Transverse colon (tissue), 4 donors: ENCODE measurements around the gene NOL8. TPM values are rescaled to one million over a fixed set of nuclear protein-coding genes. Genes with fewer than 3 reads are reported as not detected.

ENCODE experiments used
- DNase-seq: peaks from one replicate; pipeline ENCODE4 v3.0.0-alpha.2; 2019
- H3K27ac ChIP-seq, 4 donors: fragments of 200-600 bp; sonication (generic); 2 replicates each; pipeline ENCODE4 v1.5.1; 2016 to 2018; ENCODE audit warnings: inconsistent platforms in 4 of 4
- H3K27me3 ChIP-seq: fragments of 200-600 bp; sonication (generic); 2 replicates; pipeline ENCODE4 v1.5.1; 2017; ENCODE audit warnings: inconsistent platforms
- H3K36me3 ChIP-seq, 4 donors: fragments of 200-600 bp; sonication (generic); 2 replicates each; pipeline ENCODE4 v1.5.1; 2017 to 2019; ENCODE audit warnings: inconsistent platforms in 4 of 4
- H3K4me1 ChIP-seq, 4 donors: fragments of 200-600 bp; sonication (generic); 2 replicates each; pipeline ENCODE4 v1.5.1; 2017 to 2020; ENCODE audit warnings: inconsistent platforms in 4 of 4
- H3K4me3 ChIP-seq, 4 donors: fragments of 200-600 bp; sonication (generic); 1 replicate in 1 of 4; 2 replicates in 3 of 4; pipeline versions ENCODE4 v1.5.1 to v1.6.1; 2017 to 2019; ENCODE audit warnings: inconsistent platforms in 4 of 4
- H3K9me3 ChIP-seq, 2 donors: fragments of 200-600 bp; sonication (generic); 2 replicates each; pipeline ENCODE4 v1.5.1; 2017 to 2019; ENCODE audit warnings: inconsistent platforms in 2 of 2
- EP300 ChIP-seq: sonication (generic); formaldehyde crosslinking; IDR thresholded peaks from one replicate; pipeline ENCODE4 v1.6.1; 2017; ENCODE audit warnings: antibody characterized with exemption, low read depth
- POLR2A ChIP-seq: fragments of 450-650 bp; IDR thresholded peaks from one replicate; pipeline ENCODE4 v1.6.1; 2016; ENCODE audit warnings: antibody characterized with exemption, mild to moderate bottlenecking, moderate library complexity
- POLR2AphosphoS5 ChIP-seq, 3 donors: sonication (generic); formaldehyde crosslinking; IDR thresholded peaks; one replicate each; pipeline ENCODE4 v1.6.1; 2016; ENCODE audit warnings: antibody characterized with exemption in 3 of 3
- WGBS, 2 donors: methylation state at CpG; one replicate each; pipeline ENCODE4 v1.1.5; 2018; ENCODE audit warnings: low coverage in 1 of 2; 5-methylcytosine and 5-hydroxymethylcytosine counted together
- in situ Hi-C, 4 donors: fragments of 200-750 bp; cut with MboI; loops; one replicate each; pipeline versions ENCODE4 v1.15.0 to v1.15.1; 2017; ENCODE audit warnings: low sequenced_read_pairs in 3 of 4, low pct_ligation_motif_present in 1 of 4, low pct_unique_long_range_greater_than_20kb in 1 of 4
- intact Hi-C: fragments of 100-400 bp; cut with DNase I; formaldehyde crosslinking; loops from one replicate; pipeline ENCODE4 v1.15.1; 2023; ENCODE audit warnings: low total_unique reads
- total RNA-seq, 4 donors: library from RNA; depleted of rRNA; stranded (reverse); fragments of >200 nt; gene quantifications; one replicate each; pipeline ENCODE4 v1.1.0, GENCODE V29; 2016
- TF ChIP-seq, protein P1 (sequence below), 5 experiments: fragments of 200-600 bp in 3 of 5; fragments of 450-650 bp in 2 of 5; sonication (generic) in 3 of 5; IDR thresholded peaks; 1 replicate in 2 of 5; 2 replicates in 3 of 5; pipeline ENCODE4 v1.5.1; 2016 to 2017; ENCODE audit warnings: antibody characterized with exemption in 5 of 5, inconsistent platforms in 3 of 5, mild to moderate bottlenecking in 2 of 5, moderate library complexity in 1 of 5

The NOL8 gene
- total RNA-seq, 4 donors from 2014 or later = 17.6 to 86.2 (median 24.3) TPM

DNA sequence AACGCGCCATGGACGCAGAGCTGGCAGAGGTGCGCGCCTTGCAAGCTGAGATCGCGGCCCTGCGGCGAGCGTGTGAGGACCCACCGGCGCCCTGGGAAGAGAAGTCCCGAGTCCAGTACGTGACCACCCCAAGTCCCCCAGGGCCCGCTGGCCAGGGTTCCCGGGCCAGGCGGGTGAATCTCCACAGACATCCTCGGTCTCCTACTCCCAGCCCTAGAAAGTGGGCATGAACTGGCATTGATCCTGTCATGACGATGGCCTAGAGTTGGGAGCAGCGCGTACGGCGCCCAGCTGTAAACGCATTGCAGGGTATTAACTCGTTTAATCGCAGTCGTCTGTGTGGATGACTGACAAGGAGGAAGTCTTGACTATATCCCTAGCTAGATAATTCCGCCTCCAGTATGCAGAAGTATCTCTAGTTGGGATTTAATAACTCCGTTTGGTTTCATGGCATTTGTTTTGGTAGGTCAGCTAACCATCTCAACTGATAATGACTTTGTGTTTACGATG, 896 bp upstream of the NOL8 start:
- peaks cover 0 to 15% (median 7%) of the 10 kb centered on the region in 4 donors for H3K36me3 ChIP-seq
- TF ChIP-seq POLR2AphosphoS5 (IDR thresholded peaks at IDR 0.05) = no peak
- TF ChIP-seq, protein P1, sequence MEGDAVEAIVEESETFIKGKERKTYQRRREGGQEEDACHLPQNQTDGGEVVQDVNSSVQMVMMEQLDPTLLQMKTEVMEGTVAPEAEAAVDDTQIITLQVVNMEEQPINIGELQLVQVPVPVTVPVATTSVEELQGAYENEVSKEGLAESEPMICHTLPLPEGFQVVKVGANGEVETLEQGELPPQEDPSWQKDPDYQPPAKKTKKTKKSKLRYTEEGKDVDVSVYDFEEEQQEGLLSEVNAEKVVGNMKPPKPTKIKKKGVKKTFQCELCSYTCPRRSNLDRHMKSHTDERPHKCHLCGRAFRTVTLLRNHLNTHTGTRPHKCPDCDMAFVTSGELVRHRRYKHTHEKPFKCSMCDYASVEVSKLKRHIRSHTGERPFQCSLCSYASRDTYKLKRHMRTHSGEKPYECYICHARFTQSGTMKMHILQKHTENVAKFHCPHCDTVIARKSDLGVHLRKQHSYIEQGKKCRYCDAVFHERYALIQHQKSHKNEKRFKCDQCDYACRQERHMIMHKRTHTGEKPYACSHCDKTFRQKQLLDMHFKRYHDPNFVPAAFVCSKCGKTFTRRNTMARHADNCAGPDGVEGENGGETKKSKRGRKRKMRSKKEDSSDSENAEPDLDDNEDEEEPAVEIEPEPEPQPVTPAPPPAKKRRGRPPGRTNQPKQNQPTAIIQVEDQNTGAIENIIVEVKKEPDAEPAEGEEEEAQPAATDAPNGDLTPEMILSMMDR (IDR thresholded peaks at IDR 0.05) = no peak
- no peak for TF ChIP-seq EP300
- no peaks in the 10 kb centered on the region for H3K27me3 ChIP-seq
- peak overlapping the region; percentile 90 to 95 (median 92) for H3K27ac ChIP-seq
- peaks cover 11 to 26% (median 16%) of the 10 kb centered on the region in 4 donors for H3K4me1 ChIP-seq
- H3K9me3 ChIP-seq = no peaks in the 10 kb centered on the region
- peak overlapping the region; percentile 58 to 91 (median 73) for H3K4me3 ChIP-seq
- no peak for DNase-seq
- intact Hi-C loops = no loop called here
- 1 to 17% methylated on average over 2 to 25 of the region's 30 CpGs for WGBS, 2 donors
- in situ Hi-C loops = loop anchor here in 2 of 4 donors (25.0 kb wide), 2 partner anchors 111 to 461 kb away; no protein-coding TSS in a partner anchor

DNA sequence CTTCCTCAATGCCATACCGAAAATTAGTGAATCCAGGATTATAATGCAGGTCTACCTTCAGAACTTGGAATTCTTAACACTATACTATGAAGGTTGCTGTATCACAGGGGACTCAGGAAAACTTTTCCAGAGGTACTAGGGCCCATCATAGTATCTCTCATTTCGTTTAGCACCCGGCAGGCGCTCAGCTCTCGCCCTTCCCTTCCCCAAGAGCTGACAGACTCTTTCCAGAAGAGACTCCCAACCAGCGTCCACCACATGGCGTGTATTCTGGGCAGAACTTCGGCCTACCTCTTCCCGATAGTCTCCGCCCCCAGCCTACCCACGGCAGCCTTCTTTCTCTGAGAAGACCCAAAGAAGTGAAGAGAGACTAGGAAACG, 271 bp downstream of the NOL8 start:
- Histone ChIP-seq H3K36me3 (peaks cover 0 to 25% (median 8%) of the 10 kb centered on the region in 4 donors), H3K9me3 (no peaks in the 10 kb centered on the region), H3K27me3 (no peaks in the 10 kb centered on the region), H3K4me3 (peak overlapping the region; percentile 58 to 91 (median 73)), H3K27ac (peak overlapping the region; percentile 90 to 95 (median 92)), H3K4me1 (peaks cover 11 to 26% (median 16%) of the 10 kb centered on the region in 4 donors)
- WGBS, 2 donors = 0 to 1% methylated on average over 1 to 12 of the region's 12 CpGs
- TF ChIP-seq POLR2A (no peak), EP300 (no peak), POLR2AphosphoS5 (IDR thresholded peaks at IDR 0.05) (no peak)
- TF ChIP-seq, protein P1 (IDR thresholded peaks at IDR 0.05) = no peak
- in situ Hi-C loops (loop anchor here in 3 of 4 donors (25.0 kb wide), 3 partner anchors 112 to 462 kb away; no protein-coding TSS in a partner anchor), intact Hi-C loops (no loop called here)
- DNase-seq = no peak

DNA sequence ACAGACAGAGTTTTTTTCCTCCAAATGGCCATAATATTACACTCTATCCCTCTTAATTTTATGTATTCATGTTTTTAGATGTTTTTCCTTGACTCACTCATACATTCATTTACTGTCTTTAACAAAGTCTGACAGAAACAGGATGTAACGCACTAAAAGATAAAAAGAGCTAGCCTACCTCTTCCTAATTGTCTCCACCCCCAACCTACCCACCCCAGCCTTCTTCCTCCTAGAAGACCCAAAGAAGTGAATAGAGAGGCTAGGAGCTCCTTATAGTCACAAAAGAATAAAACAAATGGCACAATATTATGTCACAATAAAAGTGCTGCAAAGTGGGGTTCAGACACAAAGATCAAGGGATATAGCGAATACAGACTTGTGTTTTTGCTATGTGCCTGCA, 719 bp downstream of the NOL8 start:
- WGBS, 2 donors = 10 to 19% methylated on average over 2 of the region's 2 CpGs
- H3K4me1 ChIP-seq = peaks cover 11 to 26% (median 16%) of the 10 kb centered on the region in 4 donors
- intact Hi-C loops = no loop called here
- no peaks in the 10 kb centered on the region for H3K9me3 ChIP-seq
- no peak for TF ChIP-seq POLR2A
- no peak for TF ChIP-seq EP300
- no peak for TF ChIP-seq POLR2AphosphoS5 (IDR thresholded peaks at IDR 0.05)
- TF ChIP-seq, protein P1 (IDR thresholded peaks at IDR 0.05) = no peak
- peak overlapping the region; percentile 58 to 91 (median 73) for H3K4me3 ChIP-seq
- peak overlapping the region; percentile 90 to 95 (median 92) for H3K27ac ChIP-seq
- in situ Hi-C loops = loop anchor here in 1 of 4 donors (25.0 kb wide), 1 partner anchor 313 kb away; no protein-coding TSS in a partner anchor
- no peak for DNase-seq
- H3K27me3 ChIP-seq = no peaks in the 10 kb centered on the region
- peaks cover 0 to 30% (median 8%) of the 10 kb centered on the region in 4 donors for H3K36me3 ChIP-seq

DNA sequence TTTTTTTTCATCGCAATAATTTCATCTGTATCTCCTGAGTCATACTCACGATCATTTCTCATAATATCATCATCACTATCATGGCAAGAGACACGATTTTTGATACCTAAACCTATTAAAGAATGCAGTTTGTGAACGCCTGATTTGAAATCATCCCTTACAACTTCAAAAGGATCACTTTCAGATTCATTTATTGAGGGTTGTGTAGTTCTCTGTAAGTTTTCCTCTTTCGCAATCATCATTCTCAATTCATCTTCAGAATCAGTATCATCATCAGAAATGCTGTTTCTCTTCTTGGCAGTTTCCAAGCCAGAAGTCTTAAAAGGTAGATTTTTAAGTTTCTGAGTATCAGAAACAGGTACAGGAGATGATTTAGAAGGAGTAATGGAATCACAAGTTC, 9.7 kb downstream of the NOL8 start:
- Histone ChIP-seq H3K27ac (no peak overlapping the region), H3K9me3 (no peaks in the 10 kb centered on the region), H3K36me3 (peaks cover 0 to 48% (median 17%) of the 10 kb centered on the region in 4 donors), H3K4me1 (no peaks in the 10 kb centered on the region), H3K27me3 (no peaks in the 10 kb centered on the region), H3K4me3 (no peak overlapping the region)
- no peak for DNase-seq
- 90% methylated on average over 4 to 5 of the region's 5 CpGs for WGBS, 2 donors
- TF ChIP-seq POLR2AphosphoS5 (IDR thresholded peaks at IDR 0.05) (no peak), POLR2A (no peak), EP300 (no peak)
- TF ChIP-seq, protein P1 (IDR thresholded peaks at IDR 0.05) = no peak
- in situ Hi-C loops = loop anchor here in 1 of 4 donors (25.0 kb wide), 1 partner anchor 322 kb away; no protein-coding TSS in a partner anchor
- intact Hi-C loops = no loop called here
